B cell (primary cell): ENCODE measurements around the gene MET. TPM values are rescaled to one million over a fixed set of nuclear protein-coding genes. Genes with fewer than 3 reads are reported as not detected.

ENCODE experiments used
- ATAC-seq: fragments of 200-7000 bp; cut with Tn5 transposase; one replicate; pipeline ENCODE4 v1.10.0; 2021; ENCODE audit warnings: low read depth, mild to moderate bottlenecking, moderate number of reproducible peaks, moderate library complexity
- CTCF ChIA-PET: fragments of 350-600 bp; sonication (Branson Sonifier 250); formaldehyde crosslinking; loops from one replicate; lab custom pipeline; 2021; ENCODE audit warnings: antibody characterized with exemption, inconsistent platforms; lab: Charles Lee
- POLR2A ChIA-PET: fragments of 350-600 bp; sonication (Branson Sonifier 250); formaldehyde crosslinking; loops from one replicate; lab custom pipeline; 2021; ENCODE audit warnings: antibody characterized with exemption; lab: Charles Lee
- DNase-seq: peaks from one replicate; pipeline ENCODE4 v3.0.0; 2013
- H2AFZ ChIP-seq: 2 replicates; pipeline ENCODE4 v1.6.1; 2012; ENCODE audit warnings: mild to moderate bottlenecking, low read depth, low read length; ENCODE audit not compliant: insufficient read depth, poor library complexity, severe bottlenecking
- H3K27ac ChIP-seq, 2 donors: 1 replicate in 1 of 2; 2 replicates in 1 of 2; pipeline ENCODE4 v1.5.1; 2012 to 2013; ENCODE audit warnings: low read length in 2 of 2, mild to moderate bottlenecking in 2 of 2, moderate library complexity in 1 of 2
- H3K27me3 ChIP-seq, 4 experiments: fragments of 200-600 bp in 1 of 4; sonication (generic) in 1 of 4; replicated peaks in 1 of 4; 1 replicate in 2 of 4; 2 replicates in 2 of 4; pipeline versions ENCODE4 v1.6.1 to v1.7.0; 2013 to 2016; ENCODE audit warnings: low read length in 3 of 4, mild to moderate bottlenecking in 2 of 4, mixed read lengths in 1 of 4, moderate library complexity in 1 of 4; ENCODE audit not compliant: insufficient read depth in 4 of 4, control insufficient read depth in 3 of 4; ENCODE audit errors: control extremely low read depth in 1 of 4
- H3K36me3 ChIP-seq, 2 experiments: replicated peaks in 1 of 2; 1 replicate in 1 of 2; 2 replicates in 1 of 2; pipeline versions ENCODE4 v1.6.1 to v1.7.1; 2013; ENCODE audit warnings: low read length in 1 of 2; ENCODE audit not compliant: insufficient read depth in 2 of 2, control insufficient read depth in 1 of 2; ENCODE audit errors: control extremely low read depth in 1 of 2, extremely low read depth in 1 of 2
- H3K4me1 ChIP-seq, 2 donors: fragments of 200-600 bp in 1 of 2; sonication (generic) in 1 of 2; 1 replicate in 1 of 2; 2 replicates in 1 of 2; pipeline versions ENCODE4 v1.5.1 to v1.6.1; 2013 to 2017; ENCODE audit warnings: low read length in 2 of 2; ENCODE audit not compliant: control insufficient read depth in 2 of 2, insufficient read depth in 2 of 2
- H3K4me2 ChIP-seq: replicated peaks from 2 replicates; pipeline ENCODE3; 2012; ENCODE audit warnings: mild to moderate bottlenecking, low read depth, low read length; ENCODE audit not compliant: poor library complexity, severe bottlenecking
- H3K4me3 ChIP-seq, 5 experiments: fragments of 200-600 bp in 1 of 5; sonication (generic) in 1 of 5; 1 replicate in 3 of 5; 2 replicates in 2 of 5; pipeline versions ENCODE4 v1.5.1 to v1.7.0; 2011 to 2016; ENCODE audit warnings: low read length in 4 of 5, mild to moderate bottlenecking in 4 of 5, low read depth in 2 of 5, control low read depth in 1 of 5, moderate library complexity in 1 of 5; ENCODE audit not compliant: insufficient read depth in 1 of 5; ENCODE audit errors: control extremely low read depth in 1 of 5, extremely low read depth in 1 of 5
- H3K79me2 ChIP-seq: fragments of 200-600 bp; sonication (generic); one replicate; pipeline ENCODE4 v1.6.0; 2016; ENCODE audit warnings: low read length; ENCODE audit not compliant: control insufficient read depth, insufficient read depth
- H3K9ac ChIP-seq: fragments of 200-600 bp; sonication (generic); 2 replicates; pipeline ENCODE4 v1.6.1; 2017; ENCODE audit warnings: mild to moderate bottlenecking, low read length, moderate library complexity
- H3K9me3 ChIP-seq, 3 donors: one replicate each; pipeline versions ENCODE4 v1.6.1 to v1.7.1; 2013; ENCODE audit warnings: low read length in 2 of 3; ENCODE audit not compliant: control insufficient read depth in 2 of 3, insufficient read depth in 1 of 3; ENCODE audit errors: control extremely low read depth in 1 of 3
- H4K20me1 ChIP-seq: 2 replicates; pipeline ENCODE4 v1.6.0; 2012; ENCODE audit warnings: mild to moderate bottlenecking, low read length; ENCODE audit not compliant: insufficient read depth, control insufficient read depth, poor library complexity, severe bottlenecking
- H3K27ac Mint-ChIP-seq: one replicate; pipeline ENCODE4 v1.8.0; 2021; ENCODE audit warnings: mixed read lengths
- H3K27me3 Mint-ChIP-seq: one replicate; pipeline ENCODE4 v1.8.0; 2021; ENCODE audit warnings: mixed read lengths
- H3K4me1 Mint-ChIP-seq: one replicate; pipeline ENCODE4 v1.8.0; 2021; ENCODE audit warnings: mixed read lengths
- H3K4me3 Mint-ChIP-seq: one replicate; pipeline ENCODE4 v1.8.0; 2021; ENCODE audit warnings: mixed read lengths
- H3K9me3 Mint-ChIP-seq: one replicate; pipeline ENCODE4 v1.8.0; 2022; ENCODE audit warnings: mixed read lengths; ENCODE audit not compliant: insufficient read depth
- CTCF ChIP-seq: fragments of 200-600 bp; IDR thresholded peaks from one replicate; pipeline ENCODE4 v1.8.0; 2022; ENCODE audit warnings: antibody characterized with exemption, mild to moderate bottlenecking
- EZH2 ChIP-seq: IDR thresholded peaks from 2 replicates; pipeline ENCODE4 v1.6.1; 2012; ENCODE audit warnings: borderline replicate concordance, low read depth, mild to moderate bottlenecking, moderate library complexity, low read length; ENCODE audit not compliant: insufficient read depth, poor library complexity, severe bottlenecking
- WGBS: methylation state at CpG from one replicate; pipeline ENCODE4 v1.1.5; 2013; ENCODE audit warnings: missing lambda C conversion rate; ENCODE audit not compliant: insufficient coverage; 5-methylcytosine and 5-hydroxymethylcytosine counted together
- intact Hi-C: fragments of 100-400 bp; cut with micrococcal nuclease; formaldehyde crosslinking; loops from one replicate; pipeline ENCODE4 v1.10.0; 2022
- polyA plus RNA-seq: library from polyadenylated mRNA; depleted of rRNA; stranded (reverse); fragments of >200 nt; gene quantifications from 2 replicates; pipeline ENCODE4 v1.2.3, GENCODE V29; 2012
- total RNA-seq, 2 donors: library from RNA; stranded (reverse); fragments of 120-200 nt in 1 of 2; gene quantifications; 1 replicate in 1 of 2; 2 replicates in 1 of 2; pipeline versions ENCODE4 v1.2.3 to v1.2.4, GENCODE V29; 2013 to 2022

Gene MET
- total and polyA plus RNA-seq, 2 donors (not counting 1 experiment from before 2014, with no cell fraction given) = 0.03 to 0.59 TPM

- H3K36me3 ChIP-seq = no peaks in the 10 kb centered on the region
- H3K27ac ChIP-seq = no peak overlapping the region
- TF ChIP-seq EZH2 = no peak
- no peak for TF ChIP-seq CTCF
- Mint-ChIP-seq H3K4me1 (no peaks in the 10 kb centered on the region), H3K27me3 (peaks cover 21% of the 10 kb centered on the region), H3K4me3 (no peak overlapping the region), H3K27ac (no peak overlapping the region), H3K9me3 (no peaks in the 10 kb centered on the region)
- no peak overlapping the region for H3K4me2 ChIP-seq
- H3K9me3 ChIP-seq = no peaks in the 10 kb centered on the region
- no peak overlapping the region for H3K9ac ChIP-seq
- no peak for DNase-seq
- POLR2A ChIA-PET = no interaction called here
- no peak for ATAC-seq
- H2AFZ ChIP-seq = no peak overlapping the region
- intact Hi-C loops = no loop called here
- H4K20me1 ChIP-seq = no peaks in the 10 kb centered on the region
- H3K4me3 ChIP-seq = no peak overlapping the region
- CTCF ChIA-PET = no interaction called here
- H3K4me1 ChIP-seq = no peaks in the 10 kb centered on the region
- WGBS = no CpG with 5 or more reads among the region's 1 CpG
- H3K27me3 ChIP-seq = peaks cover 0 to 4% (median 0%) of the 10 kb centered on the region in 4 experiments
- H3K79me2 ChIP-seq = no peaks in the 10 kb centered on the region
Measured at GRCh38 chr7:116728413-116728812, 56.4 kb downstream of the MET start.

GRCh38 chr7:116730097-116731022, 58.4 kb downstream of the MET start:
- H3K36me3 ChIP-seq = no peaks in the 10 kb centered on the region
- no peak overlapping the region for H3K27ac ChIP-seq
- TF ChIP-seq EZH2 (no peak), CTCF (no peak)
- H3K4me2 ChIP-seq = no peak overlapping the region
- no peak overlapping the region for H3K9ac ChIP-seq
- H3K4me3 ChIP-seq = no peak overlapping the region
- H4K20me1 ChIP-seq = no peaks in the 10 kb centered on the region
- no peaks in the 10 kb centered on the region for H3K4me1 ChIP-seq
- peaks cover 21% of the 10 kb centered on the region for H3K27me3 Mint-ChIP-seq
- H3K27ac Mint-ChIP-seq = no peak overlapping the region
- H3K79me2 ChIP-seq = no peaks in the 10 kb centered on the region
- ChIA-PET POLR2A (no interaction called here), CTCF (no interaction called here)
- no peaks in the 10 kb centered on the region for H3K9me3 ChIP-seq
- no peak for DNase-seq
- no peak overlapping the region for H2AFZ ChIP-seq
- WGBS = 97% methylated on average over 8 of the region's 9 CpGs
- peaks cover 5% of the 10 kb centered on the region for H3K4me1 Mint-ChIP-seq
- H3K4me3 Mint-ChIP-seq = no peak overlapping the region
- intact Hi-C loops = no loop called here
- H3K27me3 ChIP-seq = peaks cover 0 to 4% (median 0%) of the 10 kb centered on the region in 4 experiments
- no peak for ATAC-seq
- no peaks in the 10 kb centered on the region for H3K9me3 Mint-ChIP-seq
